GM12801 (cell line): Measurements from ENCODE around the gene FOXRED2.

ENCODE experiments used
- TF ChIP-seq, protein P1 (sequence below): IDR thresholded peaks from one replicate; pipeline ENCODE4 v1.5.1; 2011; ENCODE audit warnings: control low read depth; ENCODE audit not compliant: insufficient read length; ENCODE audit errors: extremely low read depth

Gene FOXRED2

DNA sequence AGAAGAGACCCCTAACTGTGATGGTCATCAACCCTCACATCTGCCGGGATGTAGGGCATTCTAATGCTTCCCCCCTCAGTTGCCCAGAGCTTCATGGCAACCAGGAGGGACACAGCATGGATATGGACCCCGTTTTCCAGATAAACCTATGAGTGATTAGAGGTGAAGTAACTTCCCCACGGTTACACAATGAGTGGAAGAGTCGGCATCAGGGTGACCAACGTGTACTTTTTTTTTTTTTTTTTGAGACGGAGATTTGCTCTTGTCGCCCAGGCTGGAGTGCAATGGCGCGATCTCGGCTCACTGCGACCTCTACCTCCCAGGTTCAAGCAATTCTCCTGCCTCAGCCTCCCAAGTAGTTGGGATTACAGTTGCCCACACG is 50.4 kb downstream of the FOXRED2 start:
- TF ChIP-seq, protein P1, sequence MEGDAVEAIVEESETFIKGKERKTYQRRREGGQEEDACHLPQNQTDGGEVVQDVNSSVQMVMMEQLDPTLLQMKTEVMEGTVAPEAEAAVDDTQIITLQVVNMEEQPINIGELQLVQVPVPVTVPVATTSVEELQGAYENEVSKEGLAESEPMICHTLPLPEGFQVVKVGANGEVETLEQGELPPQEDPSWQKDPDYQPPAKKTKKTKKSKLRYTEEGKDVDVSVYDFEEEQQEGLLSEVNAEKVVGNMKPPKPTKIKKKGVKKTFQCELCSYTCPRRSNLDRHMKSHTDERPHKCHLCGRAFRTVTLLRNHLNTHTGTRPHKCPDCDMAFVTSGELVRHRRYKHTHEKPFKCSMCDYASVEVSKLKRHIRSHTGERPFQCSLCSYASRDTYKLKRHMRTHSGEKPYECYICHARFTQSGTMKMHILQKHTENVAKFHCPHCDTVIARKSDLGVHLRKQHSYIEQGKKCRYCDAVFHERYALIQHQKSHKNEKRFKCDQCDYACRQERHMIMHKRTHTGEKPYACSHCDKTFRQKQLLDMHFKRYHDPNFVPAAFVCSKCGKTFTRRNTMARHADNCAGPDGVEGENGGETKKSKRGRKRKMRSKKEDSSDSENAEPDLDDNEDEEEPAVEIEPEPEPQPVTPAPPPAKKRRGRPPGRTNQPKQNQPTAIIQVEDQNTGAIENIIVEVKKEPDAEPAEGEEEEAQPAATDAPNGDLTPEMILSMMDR: no peak

DNA sequence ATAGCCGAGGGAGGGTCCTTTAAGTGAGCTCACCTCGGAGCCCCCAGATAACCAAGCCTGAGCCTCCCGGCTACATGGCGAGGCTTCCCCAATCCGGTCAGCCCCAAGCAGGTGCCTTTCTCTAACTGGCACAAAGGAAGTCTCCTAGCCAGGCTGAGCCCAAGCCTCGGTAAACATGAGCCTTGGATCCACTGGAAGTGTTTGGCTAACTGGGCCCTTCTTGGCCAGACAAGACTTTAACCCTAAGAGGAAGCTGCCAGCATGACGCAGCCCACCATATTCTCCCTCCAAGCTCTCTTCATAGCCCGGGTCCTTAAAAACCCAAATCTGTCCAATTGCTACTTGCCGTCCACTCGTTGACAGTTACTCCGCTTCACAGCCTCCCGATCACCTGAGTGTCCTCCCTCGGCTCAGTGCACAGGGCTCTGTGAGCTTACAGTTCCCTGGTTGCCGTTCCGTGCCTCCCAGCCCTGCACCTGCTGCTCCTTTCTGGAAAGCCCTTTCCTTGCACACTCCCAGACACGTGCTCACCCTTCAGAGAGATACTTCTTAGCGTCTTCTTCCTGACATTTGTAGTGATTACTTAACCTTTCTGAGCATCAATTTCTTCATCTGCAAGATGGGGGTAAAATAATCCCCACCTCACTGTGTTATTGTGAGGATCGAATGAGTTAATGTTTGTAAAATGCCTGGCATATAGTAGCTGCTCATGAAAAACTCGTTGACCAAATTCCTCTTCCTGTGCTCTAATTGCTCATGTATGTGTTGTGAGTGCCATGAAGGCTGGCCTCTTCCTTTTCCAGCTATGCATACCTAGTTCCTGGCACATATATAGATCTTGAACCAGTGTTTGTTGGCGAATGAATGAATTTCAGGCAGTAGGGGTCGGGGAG is 51.0 kb downstream of the FOXRED2 start:
- TF ChIP-seq, protein P1: no peak

DNA sequence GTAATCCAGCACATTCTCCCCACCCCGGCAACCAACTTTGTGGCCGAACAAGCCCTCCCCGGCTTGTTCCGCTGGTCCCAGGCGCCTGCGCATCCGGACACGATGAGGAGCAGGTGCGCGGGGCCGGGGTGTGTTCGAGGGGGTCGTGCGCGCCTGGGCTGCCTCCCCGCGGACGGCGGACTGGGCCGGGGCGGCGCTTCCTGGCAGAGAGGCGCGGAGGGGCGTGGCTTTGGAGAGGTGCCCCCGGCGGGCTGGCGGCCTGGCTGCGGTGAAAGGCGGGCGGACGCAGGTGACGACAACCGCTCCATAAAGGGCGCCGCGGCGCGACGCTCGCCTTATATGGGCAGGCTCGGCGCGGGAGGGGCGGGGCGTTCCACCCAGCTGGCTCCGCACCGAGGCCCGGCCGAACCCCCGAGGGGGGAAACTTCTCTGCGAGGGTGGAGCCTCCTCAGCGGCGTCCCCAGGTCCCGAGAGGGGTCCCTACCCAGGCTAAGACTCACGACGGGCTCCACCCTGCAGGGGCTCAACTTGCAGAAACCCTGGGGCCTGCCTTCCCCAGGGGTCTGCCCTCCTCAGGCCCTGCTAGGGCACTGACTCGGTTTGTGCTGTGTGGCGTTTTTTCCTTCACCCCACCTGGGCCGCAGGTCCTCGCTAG is 51.8 kb downstream of the FOXRED2 start:
- TF ChIP-seq, protein P1: no peak

DNA sequence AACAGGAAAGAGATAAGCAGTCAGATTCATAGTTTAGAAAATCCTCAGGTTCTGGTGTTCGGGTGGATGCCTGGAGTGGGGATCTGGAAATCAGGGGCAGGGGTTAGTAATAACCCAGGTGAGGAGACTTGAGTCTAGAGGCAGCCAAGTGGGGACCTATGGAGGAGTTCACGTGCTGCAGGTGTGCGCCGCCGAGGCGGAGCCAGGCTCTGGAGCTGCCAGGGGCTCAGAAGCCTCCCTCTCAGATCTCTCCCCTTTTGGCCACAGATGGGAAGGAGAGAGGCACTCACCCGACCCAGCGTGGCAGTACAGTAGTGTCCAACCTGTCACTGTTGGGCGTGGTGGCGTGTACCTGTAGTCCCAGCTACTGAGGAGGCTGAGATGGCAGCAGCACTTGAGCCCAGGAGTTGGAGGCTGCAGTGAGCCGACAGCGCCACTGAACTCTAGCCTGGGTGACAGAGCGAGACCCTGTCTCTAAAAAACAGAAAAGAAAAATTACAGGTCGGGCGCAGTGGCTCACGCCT is 52.9 kb downstream of the FOXRED2 start:
- TF ChIP-seq, protein P1: no peak

DNA sequence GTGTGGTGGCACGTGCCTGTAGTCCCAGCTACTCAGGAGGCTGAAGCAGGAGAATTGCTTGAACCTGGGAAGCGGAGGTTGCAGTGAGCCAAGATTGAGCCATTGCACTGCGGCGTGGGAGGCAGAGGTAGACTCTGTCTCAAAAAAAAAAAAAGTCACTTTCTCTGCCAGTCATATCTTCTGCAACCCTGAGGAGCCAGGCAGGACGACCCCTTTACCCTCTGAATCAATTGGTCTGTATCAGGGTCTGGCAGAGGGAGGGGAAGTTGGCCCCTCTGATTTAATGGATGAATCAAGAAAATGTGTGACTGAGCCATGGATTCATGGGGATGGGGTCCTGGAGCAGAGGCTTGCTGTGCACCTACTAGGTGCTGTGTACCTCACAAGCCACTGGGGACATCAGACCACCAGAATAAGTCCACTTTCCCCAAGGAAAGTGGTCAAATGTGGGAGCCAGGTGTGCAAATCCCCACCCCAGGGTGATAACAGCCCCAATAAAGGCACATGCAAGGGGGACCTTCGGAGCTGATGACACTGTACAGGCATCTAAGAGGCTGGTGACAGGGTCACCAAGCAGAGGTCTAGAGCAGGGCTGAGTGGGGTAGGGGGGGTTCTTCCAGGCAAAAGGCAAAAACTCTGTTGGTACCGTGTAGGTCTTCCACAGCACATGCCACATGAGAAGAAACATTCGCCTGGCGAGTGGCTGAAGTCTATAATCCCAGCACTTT is 54.4 kb downstream of the FOXRED2 start:
- TF ChIP-seq, protein P1: no peak

DNA sequence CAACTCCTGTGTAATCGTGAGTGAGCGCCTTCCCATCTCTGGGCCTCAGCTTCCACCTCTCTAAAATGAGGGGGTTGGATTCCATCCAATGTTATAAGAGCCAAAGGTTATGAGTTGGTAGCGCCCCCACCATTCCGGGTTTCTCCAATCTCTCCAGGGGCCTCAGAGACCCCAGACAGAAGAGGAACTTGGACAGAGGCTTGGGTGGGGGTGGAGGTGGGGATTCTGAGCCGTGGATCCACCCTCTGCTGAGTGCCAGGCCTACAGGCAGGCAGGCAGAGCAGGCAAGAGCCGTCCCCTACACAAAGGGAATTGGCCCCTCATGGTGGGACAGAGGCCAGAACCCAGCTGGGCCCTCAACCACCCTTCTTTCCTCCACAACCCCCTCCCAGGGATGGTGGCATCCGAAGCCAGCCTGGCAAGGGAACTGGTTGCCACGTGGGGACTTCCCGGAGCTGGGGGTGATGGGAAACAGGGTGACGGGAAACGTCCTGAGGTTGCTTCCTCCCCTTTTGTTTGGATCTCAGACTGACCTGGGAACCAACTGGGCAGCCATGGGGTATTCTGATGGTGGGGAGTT is 57.2 kb downstream of the FOXRED2 start:
- TF ChIP-seq, protein P1: no peak

DNA sequence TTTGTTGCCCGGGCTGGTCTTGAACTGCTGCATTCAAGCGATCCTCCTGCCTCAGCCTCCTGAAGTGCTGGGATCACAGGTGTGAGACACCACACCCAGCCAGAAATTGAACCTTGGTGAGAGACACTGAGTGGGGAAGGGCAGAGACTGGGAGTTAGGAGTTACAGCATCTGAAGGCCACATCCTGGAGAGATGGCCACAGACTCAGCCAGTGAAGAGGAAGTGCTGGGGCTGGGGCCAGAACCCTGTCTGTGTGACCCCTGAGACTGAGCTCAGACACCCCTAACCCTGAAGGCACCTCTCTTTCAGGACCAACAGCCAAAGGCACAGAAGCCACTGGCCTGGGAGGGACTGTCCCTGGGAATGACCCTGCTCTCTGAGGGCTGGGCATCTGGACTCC is 59.2 kb downstream of the FOXRED2 start:
- TF ChIP-seq, protein P1: no peak
